HCT116 (cell line): ENCODE data around the gene FGF13. TPM values are rescaled to one million over a fixed set of nuclear protein-coding genes. Genes with fewer than 3 reads are reported as not detected.

ENCODE experiments used
- ATAC-seq: fragments of 200-7000 bp; cut with Tn5 transposase; 2 replicates; pipeline ENCODE4 v1.9.1; 2020; ENCODE audit warnings: mild to moderate bottlenecking, moderate library complexity
- BruUV-seq: library from RNA; stranded (reverse); fragments of 400-500 nt; replicated peaks from 2 replicates; lab custom pipeline; 2021; lab: Mats Ljungman, UMichigan
- CTCF ChIA-PET: fragments of 300-600 bp; sonication (Branson Sonifier 250); formaldehyde crosslinking; loops from one replicate; lab custom pipeline; 2021; ENCODE audit warnings: antibody characterized with exemption; lab: Charles Lee
- POLR2A ChIA-PET: fragments of 300-600, 350-600 bp; sonication (Branson Sonifier 250); formaldehyde crosslinking; loops from one replicate; lab custom pipeline; 2021; ENCODE audit warnings: antibody characterized with exemption; lab: Charles Lee
- RAD21 ChIA-PET, 2 experiments: fragments of 300-600 bp; sonication (Branson Sonifier 250); formaldehyde crosslinking; loops; one replicate each; lab custom pipeline; 2023; ENCODE audit warnings: low total read pairs in 2 of 2; ENCODE audit not compliant: uncharacterized antibody in 2 of 2, unreplicated experiment in 2 of 2, low non-redundant PET in 1 of 2; lab: Charles Lee
- DNase-seq: peaks from one replicate; pipeline ENCODE4 v3.0.0-alpha.2; 2010; ENCODE audit warnings: low read depth, low spot score
- H2AFZ ChIP-seq: fragments of 200-600 bp; shearing (Covaris generic), sonication (generic); 2 replicates; pipeline ENCODE4 v1.6.1; 2017; ENCODE audit warnings: low read depth, mixed run types, mixed read lengths, antibody characterized with exemption, low read length; ENCODE audit not compliant: poor library complexity, severe bottlenecking
- H3K27ac ChIP-seq: 2 replicates; pipeline ENCODE4 v1.5.1; 2012; ENCODE audit warnings: low read depth, low read length
- H3K27me3 ChIP-seq: fragments of 200-600 bp; sonication (generic); 2 replicates; pipeline ENCODE4 v1.6.1; 2016; ENCODE audit warnings: mixed run types, low read length, mixed read lengths; ENCODE audit not compliant: insufficient read depth
- H3K36me3 ChIP-seq, 2 experiments: fragments of 200-500 bp in 1 of 2; fragments of 200-600 bp in 1 of 2; sonication (Bioruptor generic) in 1 of 2; sonication (generic) in 1 of 2; 2 replicates each; pipeline versions ENCODE4 v1.5.1 to v1.6.1; 2014 to 2016; ENCODE audit warnings: low read length in 2 of 2, inconsistent platforms in 1 of 2, mixed read lengths in 1 of 2, mixed run types in 1 of 2; ENCODE audit not compliant: insufficient read depth in 2 of 2, control insufficient read depth in 1 of 2
- H3K4me1 ChIP-seq, 2 experiments: fragments of 200-600 bp in 1 of 2; sonication (generic) in 1 of 2; 2 replicates each; pipeline versions ENCODE4 v1.5.1 to v1.6.1; 2012 to 2017; ENCODE audit warnings: low read length in 2 of 2, inconsistent platforms in 1 of 2, mild to moderate bottlenecking in 1 of 2, mixed read lengths in 1 of 2, mixed run types in 1 of 2, moderate library complexity in 1 of 2; ENCODE audit not compliant: insufficient read depth in 2 of 2, control insufficient read depth in 1 of 2
- H3K4me2 ChIP-seq: fragments of 200-600 bp; sonication (generic); 2 replicates; pipeline ENCODE4 v1.6.1; 2017; ENCODE audit warnings: mixed run types, low read length, mixed read lengths
- H3K4me3 ChIP-seq, 2 experiments: fragments of 200-600 bp in 1 of 2; sonication (generic) in 1 of 2; replicated peaks in 1 of 2; 2 replicates each; pipeline ENCODE4 v1.5.1; 2011 to 2016; ENCODE audit warnings: low read length in 2 of 2, control low read depth in 1 of 2, low read depth in 1 of 2, mild to moderate bottlenecking in 1 of 2, mixed read lengths in 1 of 2, mixed run types in 1 of 2
- H3K79me2 ChIP-seq: fragments of 200-600 bp; sonication (generic); 2 replicates; pipeline ENCODE4 v1.6.1; 2017; ENCODE audit warnings: mild to moderate bottlenecking, mixed run types, low read length, moderate library complexity, mixed read lengths; ENCODE audit not compliant: insufficient read depth
- H3K9ac ChIP-seq: fragments of 200-600 bp; sonication (generic); 2 replicates; pipeline ENCODE4 v1.6.1; 2016; ENCODE audit warnings: low read length, mixed read lengths
- H3K9me2 ChIP-seq: fragments of 200-600 bp; sonication (generic), shearing (Covaris generic); 2 replicates; pipeline ENCODE4 v1.6.1; 2017; ENCODE audit warnings: mixed run types, mild to moderate bottlenecking, moderate library complexity; ENCODE audit not compliant: insufficient read depth
- H3K9me3 ChIP-seq, 2 experiments: fragments of 200-500 bp in 1 of 2; fragments of 200-600 bp in 1 of 2; sonication (Bioruptor generic) in 1 of 2; sonication (generic) in 1 of 2; 2 replicates each; pipeline ENCODE4 v1.6.1; 2014 to 2017; ENCODE audit warnings: low read length in 2 of 2, mixed read lengths in 2 of 2, inconsistent platforms in 1 of 2, low read depth in 1 of 2, mild to moderate bottlenecking in 1 of 2, mixed run types in 1 of 2, moderate library complexity in 1 of 2; ENCODE audit not compliant: control insufficient read depth in 1 of 2, insufficient read depth in 1 of 2
- H4K20me1 ChIP-seq: fragments of 200-600 bp; sonication (generic), shearing (Covaris generic); 2 replicates; pipeline ENCODE4 v1.6.1; 2017; ENCODE audit warnings: mixed run types, mild to moderate bottlenecking, moderate library complexity; ENCODE audit not compliant: insufficient read depth
- EGR1 ChIP-seq: IDR thresholded peaks from 2 replicates; pipeline ENCODE4 v1.6.1; 2012; ENCODE audit warnings: low read depth
- ELF1 ChIP-seq: IDR thresholded peaks from 2 replicates; pipeline ENCODE4 v1.6.1; 2012; ENCODE audit warnings: low read depth, borderline replicate concordance
- EZH2 ChIP-seq: fragments of 200-600 bp; sonication (generic); IDR thresholded peaks from 2 replicates; pipeline ENCODE4 v1.6.1; 2017; ENCODE audit warnings: antibody characterized with exemption, mixed run types
- EZH2phosphoT487 ChIP-seq: fragments of 200-600 bp; IDR thresholded peaks from 2 replicates; pipeline ENCODE4 v1.6.1; 2018; ENCODE audit warnings: antibody characterized with exemption, borderline replicate concordance
- FOSL1 ChIP-seq: IDR thresholded peaks from 2 replicates; pipeline ENCODE4 v1.6.1; 2012; ENCODE audit warnings: low read depth
- JUND ChIP-seq: IDR thresholded peaks from 2 replicates; pipeline ENCODE4 v1.6.1; 2012
- POLR2A ChIP-seq: IDR thresholded peaks from 2 replicates; pipeline ENCODE4 v1.7.0; 2011; ENCODE audit warnings: borderline replicate concordance; ENCODE audit not compliant: insufficient read depth, insufficient read length; ENCODE audit errors: extremely low read depth
- POLR2AphosphoS5 ChIP-seq: IDR thresholded peaks from 2 replicates; pipeline ENCODE4 v1.6.1; 2011; ENCODE audit warnings: mild to moderate bottlenecking, low read depth, low read length, moderate library complexity
- SIN3A ChIP-seq: IDR thresholded peaks from 2 replicates; pipeline ENCODE4 v1.6.1; 2012; ENCODE audit warnings: low read depth
- SP1 ChIP-seq: IDR thresholded peaks from 2 replicates; pipeline ENCODE4 v1.6.1; 2012; ENCODE audit warnings: low read depth
- YY1 ChIP-seq: IDR thresholded peaks from 2 replicates; pipeline ENCODE4 v1.6.1; 2011; ENCODE audit warnings: low read length, low read depth, moderate library complexity, mild to moderate bottlenecking; ENCODE audit not compliant: insufficient replicate concordance; ENCODE audit errors: extremely low read depth
- ZFX ChIP-seq: fragments of 450-650 bp; IDR thresholded peaks from 2 replicates; pipeline ENCODE4 v1.6.1; 2017
- intact Hi-C: fragments of 100-400 bp; cut with micrococcal nuclease; formaldehyde crosslinking; loops from 2 replicates; pipeline ENCODE4 v1.10.0; 2022
- total RNA-seq: library from RNA; stranded (reverse); gene quantifications from one replicate; pipeline ENCODE4 v1.2.1, GENCODE V29; 2021; ENCODE audit not compliant: unreplicated experiment
- TF ChIP-seq, protein P1 (sequence below), 3 experiments: fragments of 200-600 bp in 1 of 3; sonication (generic) in 1 of 3; IDR thresholded peaks in 2 of 3; conservative IDR thresholded peaks in 1 of 3; 2 replicates each; pipeline ENCODE4 v1.5.1; 2012 to 2017; ENCODE audit warnings: low read depth in 2 of 3, low read length in 2 of 3, antibody characterized with exemption in 1 of 3, borderline replicate concordance in 1 of 3, control low read depth in 1 of 3, mild to moderate bottlenecking in 1 of 3, mixed read lengths in 1 of 3, mixed run types in 1 of 3, moderate library complexity in 1 of 3; ENCODE audit not compliant: insufficient read depth in 1 of 3
- TF ChIP-seq, protein P2 (sequence below): IDR thresholded peaks from 2 replicates; pipeline ENCODE4 v1.6.1; 2012
- TF ChIP-seq, protein P3 (sequence below): IDR thresholded peaks from 2 replicates; pipeline ENCODE4 v1.6.1; 2012; ENCODE audit warnings: low read depth

The FGF13 gene
- total RNA-seq, 1 experiment from 2014 or later: 0.02 TPM

DNA sequence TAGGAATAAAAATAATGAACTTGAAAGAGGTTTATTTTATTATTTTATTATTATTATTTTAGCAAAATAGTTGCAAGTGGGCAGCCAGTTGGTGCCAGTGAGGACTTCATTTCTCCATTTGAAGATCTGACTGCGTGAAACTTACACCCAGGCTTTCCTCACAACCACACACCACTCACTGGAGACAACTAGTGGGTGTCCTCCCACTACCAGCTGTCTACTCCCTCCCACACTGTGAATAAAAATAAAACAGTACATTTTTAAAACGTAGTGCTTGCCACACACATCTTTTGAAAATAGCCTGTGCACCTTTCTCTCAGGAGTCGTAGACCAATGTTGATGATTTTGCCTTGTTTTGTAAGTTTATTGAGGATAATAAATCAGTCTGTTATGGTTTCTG is 7.4 kb downstream of the FGF13 start:
- Histone ChIP-seq H3K9ac (no peak overlapping the region), H3K79me2 (no peaks in the 10 kb centered on the region), H3K4me2 (no peak overlapping the region), H4K20me1 (no peaks in the 10 kb centered on the region), H3K36me3 (no peaks in the 10 kb centered on the region), H3K9me2 (no peaks in the 10 kb centered on the region), H3K27ac (no peak overlapping the region), H2AFZ (no peak overlapping the region), H3K4me3 (no peak overlapping the region), H3K9me3 (no peaks in the 10 kb centered on the region), H3K27me3 (no peaks in the 10 kb centered on the region), H3K4me1 (no peaks in the 10 kb centered on the region)
- BruUV-seq: no TSS peak
- ATAC-seq: no peak
- ChIA-PET POLR2A (no interaction called here), RAD21 (no interaction called here), CTCF (no interaction called here)
- intact Hi-C loops: no loop called here
- no peak for TF ChIP-seq YY1
- TF ChIP-seq EZH2phosphoT487: no peak
- TF ChIP-seq ELF1: no peak
- TF ChIP-seq JUND: no peak
- no peak for TF ChIP-seq POLR2AphosphoS5
- TF ChIP-seq ZFX: no peak
- TF ChIP-seq, protein P1, sequence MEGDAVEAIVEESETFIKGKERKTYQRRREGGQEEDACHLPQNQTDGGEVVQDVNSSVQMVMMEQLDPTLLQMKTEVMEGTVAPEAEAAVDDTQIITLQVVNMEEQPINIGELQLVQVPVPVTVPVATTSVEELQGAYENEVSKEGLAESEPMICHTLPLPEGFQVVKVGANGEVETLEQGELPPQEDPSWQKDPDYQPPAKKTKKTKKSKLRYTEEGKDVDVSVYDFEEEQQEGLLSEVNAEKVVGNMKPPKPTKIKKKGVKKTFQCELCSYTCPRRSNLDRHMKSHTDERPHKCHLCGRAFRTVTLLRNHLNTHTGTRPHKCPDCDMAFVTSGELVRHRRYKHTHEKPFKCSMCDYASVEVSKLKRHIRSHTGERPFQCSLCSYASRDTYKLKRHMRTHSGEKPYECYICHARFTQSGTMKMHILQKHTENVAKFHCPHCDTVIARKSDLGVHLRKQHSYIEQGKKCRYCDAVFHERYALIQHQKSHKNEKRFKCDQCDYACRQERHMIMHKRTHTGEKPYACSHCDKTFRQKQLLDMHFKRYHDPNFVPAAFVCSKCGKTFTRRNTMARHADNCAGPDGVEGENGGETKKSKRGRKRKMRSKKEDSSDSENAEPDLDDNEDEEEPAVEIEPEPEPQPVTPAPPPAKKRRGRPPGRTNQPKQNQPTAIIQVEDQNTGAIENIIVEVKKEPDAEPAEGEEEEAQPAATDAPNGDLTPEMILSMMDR (IDR thresholded peaks at IDR 0.05 in 2 of 3, conservative IDR thresholded peaks at IDR 0.05 in 1 of 3; ENCODE audit: borderline replicate concordance in 1 of 3, insufficient read depth in 1 of 3, low read depth in 2 of 3, low read length in 2 of 3): no peak
- no peak for TF ChIP-seq SP1
- TF ChIP-seq FOSL1: no peak
- no peak for TF ChIP-seq POLR2A
- TF ChIP-seq EGR1: no peak
- TF ChIP-seq, protein P2, sequence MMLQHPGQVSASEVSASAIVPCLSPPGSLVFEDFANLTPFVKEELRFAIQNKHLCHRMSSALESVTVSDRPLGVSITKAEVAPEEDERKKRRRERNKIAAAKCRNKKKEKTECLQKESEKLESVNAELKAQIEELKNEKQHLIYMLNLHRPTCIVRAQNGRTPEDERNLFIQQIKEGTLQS: no peak
- TF ChIP-seq SIN3A: no peak
- TF ChIP-seq EZH2: no peak
- TF ChIP-seq, protein P3, sequence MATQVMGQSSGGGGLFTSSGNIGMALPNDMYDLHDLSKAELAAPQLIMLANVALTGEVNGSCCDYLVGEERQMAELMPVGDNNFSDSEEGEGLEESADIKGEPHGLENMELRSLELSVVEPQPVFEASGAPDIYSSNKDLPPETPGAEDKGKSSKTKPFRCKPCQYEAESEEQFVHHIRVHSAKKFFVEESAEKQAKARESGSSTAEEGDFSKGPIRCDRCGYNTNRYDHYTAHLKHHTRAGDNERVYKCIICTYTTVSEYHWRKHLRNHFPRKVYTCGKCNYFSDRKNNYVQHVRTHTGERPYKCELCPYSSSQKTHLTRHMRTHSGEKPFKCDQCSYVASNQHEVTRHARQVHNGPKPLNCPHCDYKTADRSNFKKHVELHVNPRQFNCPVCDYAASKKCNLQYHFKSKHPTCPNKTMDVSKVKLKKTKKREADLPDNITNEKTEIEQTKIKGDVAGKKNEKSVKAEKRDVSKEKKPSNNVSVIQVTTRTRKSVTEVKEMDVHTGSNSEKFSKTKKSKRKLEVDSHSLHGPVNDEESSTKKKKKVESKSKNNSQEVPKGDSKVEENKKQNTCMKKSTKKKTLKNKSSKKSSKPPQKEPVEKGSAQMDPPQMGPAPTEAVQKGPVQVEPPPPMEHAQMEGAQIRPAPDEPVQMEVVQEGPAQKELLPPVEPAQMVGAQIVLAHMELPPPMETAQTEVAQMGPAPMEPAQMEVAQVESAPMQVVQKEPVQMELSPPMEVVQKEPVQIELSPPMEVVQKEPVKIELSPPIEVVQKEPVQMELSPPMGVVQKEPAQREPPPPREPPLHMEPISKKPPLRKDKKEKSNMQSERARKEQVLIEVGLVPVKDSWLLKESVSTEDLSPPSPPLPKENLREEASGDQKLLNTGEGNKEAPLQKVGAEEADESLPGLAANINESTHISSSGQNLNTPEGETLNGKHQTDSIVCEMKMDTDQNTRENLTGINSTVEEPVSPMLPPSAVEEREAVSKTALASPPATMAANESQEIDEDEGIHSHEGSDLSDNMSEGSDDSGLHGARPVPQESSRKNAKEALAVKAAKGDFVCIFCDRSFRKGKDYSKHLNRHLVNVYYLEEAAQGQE: no peak
- DNase-seq: no peak
